Jurkat, Clone E6-1 (cell line): ENCODE results near the gene PGC.

Experiments used
- DNase-seq: peaks from one replicate; pipeline ENCODE4 v3.0.0-alpha.2; 2011; ENCODE audit warnings: low read depth, low spot score
- H3K4me3 ChIP-seq: 2 replicates; pipeline ENCODE4 v1.5.1; 2011; ENCODE audit warnings: mild to moderate bottlenecking, low read length, control low read depth, moderate library complexity

The PGC gene

DNA sequence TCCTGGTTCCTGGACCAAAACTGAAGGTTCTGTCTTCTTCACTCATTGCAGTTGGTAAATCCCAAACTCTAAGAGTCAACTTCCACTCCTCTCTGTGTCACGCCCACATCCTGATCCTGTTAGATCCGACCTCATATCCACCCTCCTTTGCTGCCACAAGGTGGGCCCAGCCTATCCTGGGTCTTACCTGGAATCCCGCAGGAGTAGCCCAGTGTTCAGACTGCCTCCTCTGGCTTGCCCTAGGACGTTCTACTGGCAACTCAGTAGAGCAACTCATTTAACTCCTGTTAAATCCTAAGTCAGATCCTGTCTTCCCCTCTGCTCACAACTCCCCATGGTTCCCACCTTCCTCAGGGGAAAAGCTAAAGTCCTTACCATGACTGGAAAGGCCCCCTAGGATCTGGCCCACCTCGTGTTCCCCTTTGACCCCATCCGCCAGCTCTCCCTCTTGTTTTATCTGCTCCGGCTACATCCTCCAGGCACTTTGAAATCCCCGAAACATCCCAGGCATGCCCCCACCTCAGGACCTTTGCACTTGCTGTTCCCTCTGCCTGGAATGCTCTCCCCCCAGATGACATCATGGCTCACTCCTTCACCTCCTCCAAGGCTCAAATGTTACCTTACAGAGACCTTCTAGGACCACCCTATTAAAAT is 55.6 kb downstream of the PGC start:
- H3K4me3 ChIP-seq: no peak overlapping the region

DNA sequence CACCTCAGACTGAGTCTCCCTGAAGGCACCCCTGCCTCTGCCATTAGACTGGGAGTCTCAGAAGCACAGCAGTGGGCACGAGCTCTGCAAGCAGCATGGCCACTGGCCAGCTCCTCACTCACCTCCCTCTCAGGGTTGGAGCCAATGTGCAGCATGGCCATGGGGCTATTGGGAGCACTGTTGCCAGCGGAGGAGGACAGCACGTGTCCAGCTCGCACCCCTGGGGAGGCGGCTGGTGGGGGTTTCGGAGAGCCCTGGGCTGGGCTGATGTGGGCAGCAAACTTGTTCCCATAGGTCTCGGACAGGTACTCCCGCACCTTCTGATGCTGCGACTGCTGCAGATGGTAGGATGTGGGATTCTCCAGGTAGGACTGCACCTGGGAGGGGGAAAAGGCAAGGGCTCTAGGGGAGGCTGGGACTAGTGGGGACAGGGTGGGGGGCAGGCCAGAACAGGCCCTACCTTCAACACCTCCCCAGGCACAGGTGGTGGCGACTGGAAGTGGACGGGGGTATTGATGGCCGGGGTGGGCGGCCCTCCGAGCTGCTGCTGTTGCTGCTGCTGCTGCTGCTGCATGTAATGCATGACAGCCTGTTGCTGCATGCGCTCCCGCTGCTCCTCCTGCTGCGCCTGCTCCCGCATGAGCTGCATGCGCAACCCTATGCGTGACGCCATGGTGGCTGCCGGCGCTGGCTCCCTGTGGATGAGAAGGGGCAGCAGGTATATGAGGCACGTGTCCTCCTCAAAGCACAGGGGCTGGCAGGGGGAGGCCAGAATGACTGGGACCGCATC is 56.5 kb downstream of the PGC start:
- no peak overlapping the region for H3K4me3 ChIP-seq
- DNase-seq: no peak

More for the DNA sequence above, 55.6 kb downstream of the PGC start:
- DNase-seq: no peak

DNA sequence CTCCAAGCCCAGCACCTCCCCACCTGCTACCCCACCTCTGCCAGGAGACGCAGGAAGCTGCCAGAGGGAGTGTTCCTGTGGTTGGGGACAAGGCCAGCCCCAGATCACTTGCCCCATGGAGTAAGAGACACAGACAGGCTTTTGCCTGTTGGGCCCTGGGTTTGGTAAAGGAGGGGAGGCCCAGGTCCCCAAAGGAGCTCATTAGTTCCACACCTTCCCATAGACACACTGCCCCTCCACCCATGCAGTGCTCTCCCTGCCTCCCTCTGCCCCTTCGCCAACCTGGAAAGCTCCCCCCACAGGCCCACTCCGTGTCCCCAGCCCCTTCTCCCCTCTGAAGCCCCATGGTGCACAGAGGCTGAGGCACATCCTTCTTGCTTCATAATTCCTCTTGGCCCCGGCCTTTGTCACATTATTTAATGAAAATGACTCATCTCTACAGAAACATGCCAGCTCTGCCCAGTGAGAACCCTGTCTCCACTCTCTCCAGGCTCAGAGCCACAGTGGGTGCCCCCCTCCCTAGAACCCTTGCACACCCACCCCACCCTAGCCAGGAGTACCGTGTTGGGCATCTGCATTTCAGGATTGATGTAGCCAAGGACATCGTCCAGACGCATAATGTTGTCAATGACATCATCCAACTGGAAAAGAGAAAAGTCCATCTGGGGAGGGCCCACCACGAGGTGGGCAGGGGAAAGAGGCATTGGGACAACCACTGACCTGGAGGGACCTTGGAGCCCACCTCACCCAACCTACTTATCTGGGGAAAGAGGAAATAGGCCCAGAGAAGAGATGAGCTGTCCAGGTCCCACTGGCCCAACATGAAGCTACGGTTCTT is 57.8 kb downstream of the PGC start:
- no peak for DNase-seq
- no peak overlapping the region for H3K4me3 ChIP-seq

DNA sequence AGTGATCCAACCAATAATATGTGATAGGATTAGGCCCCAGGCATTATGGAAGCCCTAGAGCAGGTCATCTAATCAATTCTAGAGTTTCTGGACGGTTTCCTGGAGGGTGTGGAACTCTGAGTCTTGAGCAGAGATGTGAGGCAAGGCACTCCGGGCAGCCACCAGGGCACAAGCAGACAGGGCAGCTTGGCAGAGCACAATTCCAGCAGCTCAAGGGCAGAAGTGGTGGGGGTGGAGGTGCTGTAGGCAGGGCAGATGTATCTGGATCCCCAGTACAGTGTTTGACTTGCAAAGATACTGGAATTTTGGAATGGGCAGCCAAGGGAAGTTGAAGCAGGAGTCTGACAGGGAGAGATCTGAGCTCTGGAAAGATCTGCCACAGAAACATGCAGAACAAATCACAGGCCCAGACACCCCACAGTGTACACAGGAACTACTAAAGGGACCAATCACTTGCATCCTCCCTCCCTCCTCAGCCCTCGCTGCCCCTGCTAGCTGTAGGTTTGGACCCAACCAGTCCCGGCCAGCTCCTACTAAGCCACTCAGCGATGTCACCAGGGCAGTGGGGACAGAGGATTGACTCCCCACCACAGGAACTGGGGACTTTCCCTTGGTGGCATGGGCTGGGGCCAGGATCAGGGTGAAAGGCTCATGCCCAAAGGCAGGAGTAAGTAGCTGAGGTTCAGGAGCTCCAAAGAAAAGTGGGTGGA is 58.8 kb downstream of the PGC start:
- no peak overlapping the region for H3K4me3 ChIP-seq
- no peak for DNase-seq

DNA sequence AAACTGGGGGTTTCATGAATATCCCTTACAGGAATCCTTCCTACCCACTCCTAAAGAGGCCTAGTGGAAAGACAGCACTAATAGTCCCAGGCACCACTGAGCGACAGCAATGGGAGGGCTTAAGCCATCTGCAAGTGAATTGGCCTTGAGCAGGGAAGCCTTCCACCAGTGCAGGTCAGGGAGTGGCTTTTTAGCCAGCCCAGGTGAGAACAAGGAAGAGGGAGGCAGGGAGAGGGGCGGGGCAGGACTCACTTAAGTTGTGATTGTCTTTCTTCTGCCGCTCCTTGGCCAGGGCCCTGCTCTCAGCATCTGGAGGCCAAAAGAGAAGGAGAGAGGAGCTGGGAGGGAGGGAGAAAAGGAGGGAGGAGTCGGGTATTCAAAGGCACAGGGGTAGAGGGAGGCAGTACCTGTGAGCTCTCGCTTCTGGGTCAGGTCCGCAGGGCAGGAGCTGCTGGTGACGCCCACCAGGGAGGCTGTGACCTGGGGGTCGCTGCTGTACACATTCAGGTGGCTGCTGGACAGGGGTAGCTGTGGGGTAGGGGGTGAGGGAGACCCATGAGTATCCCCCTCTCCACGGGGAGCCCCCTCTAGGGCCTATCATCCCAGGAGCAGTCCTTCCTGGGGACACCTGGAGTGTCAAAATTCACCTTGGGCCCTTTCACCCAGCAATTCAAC is 59.6 kb downstream of the PGC start:
- H3K4me3 ChIP-seq: no peak overlapping the region
- DNase-seq: no peak
